Measurements from ENCODE around the gene UNC119B.
"Not testable (repeated sequence)": the region's sequence is repeated elsewhere in the genome, so short reads cannot be mapped to it uniquely, and the experiment has no call there.

UNC119B gene
- total RNA-seq: 12.5 to 60.2 reads per million in 2 donors

DNA sequence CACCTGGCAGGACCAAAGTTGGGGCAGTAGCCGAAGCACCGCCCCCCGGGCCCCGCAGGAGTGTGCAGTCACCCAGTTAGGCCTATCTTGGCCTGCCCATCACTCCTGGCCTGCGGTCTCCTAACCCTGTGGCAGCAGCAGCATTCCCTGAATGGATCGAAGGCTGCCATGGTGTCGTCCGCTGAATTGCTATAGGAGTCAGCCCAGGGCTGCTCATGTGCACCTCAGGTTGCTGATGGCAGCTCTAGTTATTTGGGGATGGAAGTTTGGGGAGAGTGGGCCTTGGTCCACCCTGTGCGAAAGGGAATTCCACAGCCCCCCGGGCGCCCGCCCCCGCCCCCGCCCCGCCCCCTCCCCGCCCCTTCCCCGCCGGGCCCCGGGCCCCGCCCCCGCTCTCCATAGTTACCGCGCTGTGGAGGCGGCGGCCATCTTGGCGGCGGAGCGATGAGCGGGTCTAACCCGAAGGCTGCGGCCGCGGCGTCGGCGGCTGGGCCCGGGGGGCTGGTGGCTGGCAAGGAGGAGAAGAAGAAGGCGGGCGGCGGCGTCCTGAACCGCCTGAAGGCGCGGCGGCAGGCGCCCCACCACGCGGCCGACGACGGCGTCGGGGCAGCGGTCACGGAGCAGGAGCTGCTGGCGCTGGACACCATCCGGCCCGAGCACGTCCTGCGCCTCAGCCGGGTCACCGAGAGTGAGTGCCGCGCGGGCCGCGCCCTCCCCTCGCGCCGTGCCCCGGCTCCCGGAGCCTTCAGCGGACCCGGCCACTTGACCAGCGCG, at the start of gene UNC119B:
Gene UNC119B, plus strand, starts transcription at position 428 of the 774 bp plus-strand sequence. Its CDS starts 17 bp downstream, at position 445.
- DNase-seq: peak; percentile 73

DNA sequence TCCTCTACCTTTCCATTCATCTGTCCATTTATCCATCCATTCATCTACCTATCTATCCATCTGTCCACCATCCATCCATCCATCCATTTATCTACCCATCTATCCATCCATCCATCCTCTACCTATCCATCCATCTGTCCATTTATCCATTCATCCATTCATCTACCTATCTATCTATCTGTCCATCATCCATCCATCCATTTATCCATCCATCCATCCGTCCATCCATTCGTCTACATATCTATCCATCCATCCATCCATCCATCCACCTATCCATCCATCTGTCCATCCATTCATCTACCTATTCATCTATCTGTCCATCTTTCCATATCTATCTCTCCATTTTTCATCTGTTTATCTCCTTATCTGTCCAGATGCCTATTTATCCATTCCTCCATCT, 48.8 kb upstream of the UNC119B start:
- no peak for DNase-seq

DNA sequence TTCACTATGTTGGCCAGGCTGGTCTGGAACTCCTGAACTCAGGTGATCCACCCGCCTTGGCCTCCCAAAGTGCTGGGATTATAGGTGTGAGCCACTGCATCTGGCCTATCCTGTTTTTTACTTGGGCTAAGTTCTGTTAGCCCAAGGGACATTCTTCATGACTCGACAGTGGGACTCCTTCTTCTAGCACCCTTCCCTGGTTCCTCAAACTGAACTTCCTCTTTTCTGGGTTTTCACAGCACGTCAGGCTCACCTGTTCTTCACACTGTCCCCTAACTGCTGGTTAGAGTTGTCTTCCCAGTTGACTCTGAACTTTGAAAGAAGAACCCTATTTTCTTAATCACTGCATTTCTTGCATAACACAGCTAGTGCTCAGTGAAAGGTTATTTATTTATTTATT, 47.4 kb upstream of the UNC119B start:
- DNase-seq: no peak

GRCh38 chr12:120663741-120664140, 46.5 kb upstream of the UNC119B start:
- DNase-seq: no peak

DNA sequence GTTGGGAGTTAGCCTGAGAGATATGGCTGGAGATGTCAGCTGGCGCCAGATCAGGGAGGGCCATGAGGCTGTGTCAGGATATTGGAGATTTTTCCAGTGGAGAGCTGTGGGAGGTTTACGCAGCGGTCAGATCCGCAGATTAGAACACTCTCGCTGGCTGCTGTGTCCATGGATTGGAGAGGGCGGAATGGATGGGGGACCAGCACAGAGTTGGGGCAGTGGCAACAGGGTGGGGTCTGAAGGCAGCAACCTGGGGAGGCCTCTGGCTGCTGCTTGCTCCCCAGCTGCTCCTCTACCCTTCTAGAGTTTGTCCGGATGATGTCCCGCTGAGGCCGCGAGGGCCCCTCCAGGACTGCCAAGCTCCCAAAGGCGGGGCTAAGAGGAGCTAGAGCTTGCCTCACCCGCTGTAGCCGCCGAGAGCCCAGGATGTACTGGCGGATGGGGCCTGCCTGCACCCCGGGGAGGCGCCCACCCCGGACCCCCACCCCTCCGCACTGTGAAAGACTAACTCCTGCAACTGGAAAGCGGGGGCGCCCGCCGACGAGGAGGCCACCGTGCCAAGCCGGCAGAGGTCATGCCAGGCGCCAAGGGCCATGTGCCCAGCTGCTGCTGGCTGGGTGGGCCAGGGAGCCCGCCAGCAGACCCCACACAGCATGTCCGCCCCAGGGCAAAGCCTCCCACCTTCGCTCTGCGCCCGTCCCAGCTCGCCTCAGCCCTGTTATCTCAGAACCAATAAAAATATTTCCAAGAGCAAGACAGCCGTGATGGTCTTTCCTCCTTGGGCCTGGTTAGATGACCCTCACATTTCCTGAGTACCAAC, 43.5 kb upstream of the UNC119B start:
- DNase-seq: no peak

GRCh38 chr12:120668091-120668867, 42.0 kb upstream of the UNC119B start:
- no peak for DNase-seq

- no peak for DNase-seq
Observed at GRCh38 chr12:120668868-120669840, 41.1 kb upstream of the UNC119B start.

- not testable (repeated sequence) for DNase-seq
Observed at GRCh38 chr12:120670237-120670636, 40.0 kb upstream of the UNC119B start.

DNA sequence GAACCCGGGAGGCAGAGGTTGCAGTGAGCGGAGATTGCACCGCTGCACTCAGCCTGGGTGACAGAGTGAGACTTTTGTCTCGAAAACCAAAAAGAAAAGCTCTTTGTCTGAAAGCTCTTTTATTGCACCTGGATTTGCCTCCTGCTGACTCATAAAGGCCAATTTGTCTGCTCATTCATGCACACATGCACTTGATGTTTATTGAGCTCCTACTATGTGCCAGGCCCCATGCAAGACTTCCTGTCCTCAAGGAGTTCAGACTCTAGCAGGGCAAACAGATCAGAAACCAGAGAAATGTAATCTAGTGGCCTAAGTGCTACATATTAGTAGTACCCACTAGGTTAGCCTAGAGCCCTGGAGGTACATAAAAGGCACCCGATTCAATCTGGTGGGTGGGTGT, 39.6 kb upstream of the UNC119B start:
- DNase-seq: no peak

DNA sequence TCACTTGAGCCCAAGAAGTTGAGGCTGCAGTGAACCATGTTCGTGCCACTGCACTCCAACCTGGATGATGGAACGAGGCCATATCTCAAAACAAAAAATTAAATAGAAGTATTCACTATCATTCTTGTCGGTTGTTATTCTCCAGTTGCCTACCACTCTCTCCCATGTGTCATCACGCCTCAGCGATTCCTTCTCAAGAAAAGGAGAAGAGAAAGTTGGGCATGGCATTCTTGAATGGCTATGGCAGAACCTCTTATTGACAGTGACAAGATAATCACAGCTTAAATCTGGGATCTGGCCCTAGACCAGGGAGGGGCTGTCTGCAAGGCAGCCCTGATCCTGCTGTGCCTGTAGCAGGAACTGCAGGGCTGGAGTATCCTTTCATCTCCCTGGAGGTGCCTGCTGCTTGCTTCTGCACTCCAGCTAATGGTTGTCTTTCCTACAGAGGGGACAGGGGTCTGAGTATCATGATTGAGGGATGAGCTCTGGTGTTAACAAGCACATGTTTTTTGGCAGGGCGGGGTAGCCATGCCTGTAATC, 36.1 kb upstream of the UNC119B start:
- no peak for DNase-seq

GRCh38 chr12:120677765-120678473, 32.3 kb upstream of the UNC119B start:
- DNase-seq: no peak

- DNase-seq: no peak
Observed at GRCh38 chr12:120678572-120678971, 31.7 kb upstream of the UNC119B start.

DNA sequence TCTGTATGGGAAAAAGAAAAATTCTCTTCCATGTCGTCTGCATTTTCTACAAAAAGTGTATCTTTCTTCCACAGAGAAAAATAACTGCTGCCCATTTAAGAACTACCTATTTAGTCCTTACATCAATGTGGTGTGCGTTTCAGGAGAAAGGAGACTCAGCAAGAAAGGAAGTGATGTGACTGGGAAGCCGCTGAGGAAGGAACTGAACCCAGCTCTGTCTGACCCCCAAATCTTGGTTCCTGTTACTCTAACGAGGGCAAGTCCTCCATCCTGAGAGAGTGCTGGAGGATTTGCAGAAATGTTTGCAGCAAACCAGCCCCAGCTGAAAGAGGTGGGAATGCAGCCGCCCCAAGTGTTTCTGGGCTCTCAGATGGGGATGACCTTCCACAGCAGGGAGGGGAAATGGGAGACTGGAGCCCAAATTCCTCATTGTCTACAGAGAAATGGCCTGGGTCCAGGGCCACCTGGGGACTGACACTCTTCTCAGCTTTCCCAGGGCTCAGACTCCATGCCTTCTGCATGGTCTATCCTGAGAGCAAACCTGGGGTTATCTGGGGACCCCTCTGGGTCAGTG, 30.0 kb upstream of the UNC119B start:
- DNase-seq: no peak

DNA sequence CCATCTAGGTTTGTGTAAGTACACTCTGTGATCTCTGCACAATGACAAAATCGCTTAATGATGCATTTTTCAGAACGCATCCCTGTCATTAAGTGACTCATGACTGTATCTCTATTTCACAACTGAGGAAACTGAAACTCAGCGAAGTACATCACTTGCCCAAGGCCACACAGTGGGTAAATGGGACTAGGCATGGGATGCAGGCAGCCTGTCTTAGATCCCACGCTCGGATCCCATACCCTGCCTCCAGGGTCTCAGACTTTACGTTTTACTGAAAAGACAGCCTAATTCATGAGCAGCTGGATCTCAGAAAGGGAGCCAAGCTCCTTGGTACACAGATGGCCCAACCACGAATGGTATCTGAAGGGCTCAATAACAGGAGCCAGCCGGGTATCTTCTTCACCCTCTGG, 25.7 kb upstream of the UNC119B start:
- DNase-seq: no peak

GRCh38 chr12:120685522-120685921, 24.7 kb upstream of the UNC119B start:
- no peak for DNase-seq

GRCh38 chr12:120686151-120686689, 24.0 kb upstream of the UNC119B start:
- peak; percentile 95 for DNase-seq

DNA sequence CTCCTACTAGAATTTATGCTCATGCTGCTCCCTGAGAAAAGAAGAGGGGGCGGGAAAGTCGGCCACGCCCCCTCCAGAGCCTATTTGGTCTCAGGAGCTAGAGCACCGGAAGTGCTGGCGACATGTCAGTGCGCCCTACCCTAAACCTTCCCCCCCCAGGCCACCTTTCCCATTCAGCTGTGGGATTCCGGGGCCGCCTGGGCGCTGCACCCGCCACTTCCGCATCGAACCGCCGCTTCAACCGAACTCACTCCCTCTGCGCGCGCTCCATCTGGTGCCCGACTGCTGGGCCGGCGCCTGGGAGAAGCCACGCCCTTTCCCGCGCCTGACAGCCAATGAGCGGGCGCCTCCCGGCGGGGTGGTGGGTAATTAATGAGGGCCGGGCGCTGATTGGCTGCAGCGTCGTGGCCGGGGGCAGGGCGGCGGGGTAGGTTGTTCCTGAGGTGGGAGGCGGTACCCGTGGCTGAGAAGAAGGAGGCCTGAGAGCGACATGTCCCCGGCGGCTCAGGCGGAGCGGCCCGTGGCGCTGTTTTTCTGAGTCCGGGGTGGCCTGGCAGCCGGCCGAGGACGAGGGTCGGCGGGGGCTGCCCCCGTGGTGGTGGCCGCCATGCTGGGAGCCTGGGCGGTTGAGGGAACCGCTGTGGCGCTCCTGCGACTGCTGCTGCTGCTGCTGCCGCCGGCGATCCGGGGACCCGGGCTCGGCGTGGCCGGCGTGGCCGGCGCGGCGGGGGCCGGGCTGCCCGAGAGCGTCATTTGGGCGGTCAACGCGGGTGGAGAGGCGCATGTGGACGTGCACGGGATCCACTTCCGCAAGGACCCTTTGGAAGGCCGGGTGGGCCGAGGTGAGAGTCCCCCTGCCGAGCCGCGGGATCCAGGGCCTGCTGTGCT, 23.3 kb upstream of the UNC119B start, which contains the start of gene MLEC:
Gene MLEC, plus strand, starts transcription at position 460 of the 888 bp plus-strand sequence. Its CDS starts 148 bp downstream, at position 608.
- DNase-seq: peak; percentile 98

GRCh38 chr12:120687578-120688289, 22.5 kb upstream of the UNC119B start:
- no peak for DNase-seq
